Astrocyte (in vitro differentiated cells and primary cell): ENCODE measurements around the gene JHY.

Experiments used
- CTCF ChIP-seq: IDR thresholded peaks from 2 replicates; pipeline ENCODE4 v1.5.1; 2011; ENCODE audit warnings: low read depth, mild to moderate bottlenecking, inconsistent platforms, low read length, moderate library complexity; ENCODE audit not compliant: insufficient read depth
- EZH2 ChIP-seq: IDR thresholded peaks from 2 replicates; pipeline ENCODE4 v1.6.1; 2012; ENCODE audit warnings: mild to moderate bottlenecking, low read length, inconsistent platforms; ENCODE audit not compliant: insufficient read depth

- TF ChIP-seq CTCF (no peak), EZH2 (no peak)
Observed at GRCh38 chr11:122852074-122852795, 30.3 kb upstream of the JHY start.
